GM19351 (cell line): Measurements from ENCODE around the gene MLPH.

Source experiments
- ATAC-seq: cut with Tn5 transposase; IDR thresholded peaks from one replicate; pipeline ENCODE4 v1.9.1; 2021; ENCODE audit warnings: mild to moderate bottlenecking, moderate library complexity; ENCODE audit not compliant: unreplicated experiment

Gene MLPH, protein sequence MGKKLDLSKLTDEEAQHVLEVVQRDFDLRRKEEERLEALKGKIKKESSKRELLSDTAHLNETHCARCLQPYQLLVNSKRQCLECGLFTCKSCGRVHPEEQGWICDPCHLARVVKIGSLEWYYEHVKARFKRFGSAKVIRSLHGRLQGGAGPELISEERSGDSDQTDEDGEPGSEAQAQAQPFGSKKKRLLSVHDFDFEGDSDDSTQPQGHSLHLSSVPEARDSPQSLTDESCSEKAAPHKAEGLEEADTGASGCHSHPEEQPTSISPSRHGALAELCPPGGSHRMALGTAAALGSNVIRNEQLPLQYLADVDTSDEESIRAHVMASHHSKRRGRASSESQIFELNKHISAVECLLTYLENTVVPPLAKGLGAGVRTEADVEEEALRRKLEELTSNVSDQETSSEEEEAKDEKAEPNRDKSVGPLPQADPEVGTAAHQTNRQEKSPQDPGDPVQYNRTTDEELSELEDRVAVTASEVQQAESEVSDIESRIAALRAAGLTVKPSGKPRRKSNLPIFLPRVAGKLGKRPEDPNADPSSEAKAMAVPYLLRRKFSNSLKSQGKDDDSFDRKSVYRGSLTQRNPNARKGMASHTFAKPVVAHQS

DNA sequence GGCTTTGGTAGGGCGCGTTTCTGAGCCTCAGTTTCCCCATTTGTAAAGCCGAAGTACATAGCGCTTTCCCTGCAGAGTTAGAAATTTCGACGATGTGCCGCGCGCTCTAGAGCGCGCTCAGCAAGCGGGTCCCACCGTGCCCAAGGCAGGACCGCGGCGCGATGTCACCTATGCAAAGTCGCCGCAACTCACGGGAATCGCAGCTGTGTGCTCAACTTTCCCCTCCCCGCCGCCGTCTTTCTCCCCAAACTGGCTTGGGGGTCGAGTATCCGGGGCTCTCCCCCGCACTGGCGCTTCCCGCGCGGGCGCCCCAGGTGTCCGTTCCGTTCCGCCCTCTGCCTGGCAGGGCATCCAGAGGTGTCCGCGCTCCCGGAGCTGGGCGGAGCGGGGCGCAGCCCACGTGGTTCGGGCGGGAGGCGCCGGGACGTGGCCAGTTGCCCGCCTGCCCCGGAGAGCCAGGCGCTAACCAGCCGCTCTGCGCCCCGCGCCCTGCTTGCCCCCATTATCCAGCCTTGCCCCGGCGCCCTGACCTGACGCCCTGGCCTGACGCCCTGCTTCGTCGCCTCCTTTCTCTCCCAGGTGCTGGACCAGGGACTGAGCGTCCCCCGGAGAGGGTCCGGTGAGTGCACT, at the start of gene MLPH:
Gene MLPH, plus strand, starts transcription at position 433 of the 630 bp plus-strand sequence. CDS start 6,176 bp downstream, outside the sequence.
- ATAC-seq = no peak

GRCh38 chr2:237437566-237437965, 49.5 kb upstream of the MLPH start:
- ATAC-seq = no peak

DNA sequence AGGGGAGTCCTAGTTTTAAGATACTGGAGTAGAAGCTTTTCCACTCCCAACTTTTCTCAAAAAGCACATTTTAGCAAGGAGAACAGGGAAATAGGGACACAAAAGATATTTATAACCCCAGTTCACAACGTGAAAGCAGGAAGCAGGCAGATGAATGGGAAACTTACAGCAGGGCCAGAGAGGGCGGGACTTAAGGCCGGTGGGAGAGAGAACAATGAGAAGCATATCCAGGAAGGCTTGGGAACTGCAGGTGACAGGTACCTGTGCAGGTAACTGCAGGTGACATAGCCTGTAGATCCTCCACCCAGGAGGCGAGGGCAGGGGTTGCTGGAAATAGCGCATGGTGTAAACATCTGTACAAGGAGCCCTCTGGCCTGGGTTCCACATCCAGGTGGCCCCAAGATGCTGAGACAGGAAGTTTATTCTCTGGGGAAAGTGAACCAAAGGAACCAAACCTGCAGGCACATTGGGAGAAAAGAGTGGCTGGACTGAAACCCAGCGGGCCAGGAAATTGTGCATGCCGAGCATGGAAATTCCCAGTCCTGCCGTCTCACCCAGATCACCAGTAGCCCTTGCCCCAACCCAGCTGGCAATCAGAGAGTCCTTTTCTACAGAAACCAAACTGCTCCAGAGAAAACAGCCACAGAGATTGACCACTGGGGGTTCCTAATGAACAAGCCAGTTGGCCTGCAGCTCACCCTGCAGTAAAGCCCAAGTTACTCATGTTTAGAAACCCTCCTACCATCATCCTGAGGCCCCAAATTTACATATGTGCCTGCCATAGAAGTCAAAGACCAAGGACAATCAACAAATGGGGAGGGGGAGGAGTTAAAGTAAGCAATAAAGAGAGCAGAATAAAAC, 48.7 kb upstream of the MLPH start:
- no peak for ATAC-seq

GRCh38 chr2:237440819-237441281, 46.2 kb upstream of the MLPH start:
- ATAC-seq = peak; percentile 67

DNA sequence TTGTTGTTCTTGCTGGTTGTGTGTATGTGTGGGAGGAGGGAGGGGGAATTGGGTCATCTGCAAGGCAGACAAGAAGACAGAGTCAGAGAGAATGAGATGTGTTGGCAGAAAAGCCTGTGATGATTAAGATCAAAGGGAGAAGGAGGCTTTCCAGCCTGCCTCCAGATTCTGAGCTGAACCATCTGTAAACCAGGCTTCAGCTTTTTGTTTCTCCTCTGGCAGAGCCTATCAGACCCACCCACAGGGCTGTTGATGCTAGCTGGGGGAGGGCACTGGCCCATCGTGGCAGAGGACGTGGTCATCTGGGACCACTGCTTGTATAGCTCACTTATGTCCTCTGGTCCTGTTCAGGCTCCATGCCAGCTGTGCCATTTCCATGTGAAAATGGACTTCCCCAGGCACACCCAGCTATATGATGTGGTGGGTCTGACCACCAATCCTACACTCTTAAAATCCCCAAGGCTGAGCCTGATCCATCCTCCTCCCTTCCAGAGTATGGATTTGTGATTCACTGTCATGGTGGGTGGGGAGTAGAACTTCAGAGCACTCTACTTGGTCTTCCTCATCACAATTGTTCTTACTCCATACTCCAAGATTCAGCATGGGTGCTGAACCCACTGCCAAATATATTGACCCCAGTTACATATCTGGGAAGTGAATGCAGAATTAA, 45.3 kb upstream of the MLPH start:
- no peak for ATAC-seq

- ATAC-seq = no peak
Observed at GRCh38 chr2:237444071-237444470, 43.0 kb upstream of the MLPH start.

DNA sequence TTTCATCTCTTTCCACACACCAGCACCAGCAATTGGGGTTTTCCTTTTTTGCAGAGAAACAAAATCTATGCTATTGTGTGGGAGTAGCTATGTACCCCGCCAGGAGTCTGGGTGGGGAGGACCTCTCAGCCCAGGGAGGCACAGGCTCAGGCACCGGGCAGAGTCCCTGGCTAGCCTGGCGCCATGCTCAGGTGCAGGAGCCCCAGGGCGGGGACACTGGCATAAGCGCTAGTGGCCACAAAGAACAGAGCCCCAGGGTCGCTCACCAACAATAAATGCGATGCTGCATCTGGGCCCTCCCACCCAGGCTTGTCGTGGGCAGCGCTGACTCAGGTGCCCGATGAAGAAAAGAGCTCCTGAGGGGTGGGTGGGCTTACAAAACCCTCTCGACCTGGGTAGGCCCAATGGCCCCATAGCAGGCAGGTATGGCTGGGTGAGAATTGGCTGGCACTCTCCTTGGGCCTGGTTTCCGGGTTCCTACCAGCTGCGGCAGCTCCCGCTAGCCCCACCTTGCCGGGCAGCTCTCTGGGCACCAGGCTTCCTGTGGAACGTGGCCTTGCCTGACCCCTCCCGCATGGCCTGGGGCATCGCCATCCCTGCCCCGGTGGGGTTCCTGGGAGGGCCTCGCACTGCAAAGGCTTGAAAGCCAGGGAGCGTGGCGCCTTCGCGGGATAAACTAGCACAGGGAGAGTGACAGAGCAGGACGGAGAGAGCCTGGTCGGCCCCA, 41.3 kb upstream of the MLPH start:
- no peak for ATAC-seq

- no peak for ATAC-seq
Observed at GRCh38 chr2:237446338-237446665, 40.7 kb upstream of the MLPH start.

DNA sequence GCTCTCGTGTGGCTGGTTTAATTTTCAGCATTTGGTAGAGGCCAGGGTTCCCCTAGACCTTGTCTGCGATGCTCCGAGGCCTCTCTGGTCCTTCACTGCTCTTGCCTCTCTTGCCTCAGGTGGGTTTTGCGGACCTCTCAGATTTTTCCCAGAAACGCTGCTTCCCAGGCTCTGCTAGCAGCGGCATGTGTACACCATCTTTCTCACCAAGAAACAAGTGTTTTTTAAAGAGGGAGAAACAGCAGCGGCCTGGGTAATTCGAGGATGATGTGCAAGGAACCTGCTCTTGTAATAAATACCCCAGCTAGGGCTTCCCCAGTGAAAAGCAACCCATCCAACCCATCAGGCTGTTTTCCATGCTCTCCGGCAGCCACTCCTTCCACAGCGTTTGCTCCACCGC, 39.6 kb upstream of the MLPH start:
- no peak for ATAC-seq

DNA sequence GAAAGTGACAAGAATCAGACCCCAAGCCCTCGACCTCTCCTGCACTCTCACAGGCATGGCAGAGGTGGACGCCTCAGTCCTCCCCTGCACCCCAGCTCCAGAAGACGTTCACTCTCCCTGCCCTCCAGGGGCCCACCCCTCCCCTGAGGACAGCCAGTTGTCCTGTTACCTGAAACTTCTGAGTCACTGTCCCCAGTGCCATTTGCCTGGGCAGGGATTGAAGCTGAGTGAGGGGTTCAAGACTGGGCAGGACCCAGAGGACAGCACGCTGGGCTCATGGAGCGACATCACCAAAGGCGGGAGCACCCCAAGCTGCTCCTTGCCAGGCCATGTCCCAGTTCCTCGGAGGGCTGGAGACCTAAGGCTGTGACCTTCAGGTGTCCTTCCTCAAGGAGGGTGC, 38.9 kb upstream of the MLPH start:
- no peak for ATAC-seq

GRCh38 chr2:237448626-237449025, 38.4 kb upstream of the MLPH start:
- ATAC-seq = no peak

GRCh38 chr2:237449193-237449881, 37.7 kb upstream of the MLPH start:
- no peak for ATAC-seq

DNA sequence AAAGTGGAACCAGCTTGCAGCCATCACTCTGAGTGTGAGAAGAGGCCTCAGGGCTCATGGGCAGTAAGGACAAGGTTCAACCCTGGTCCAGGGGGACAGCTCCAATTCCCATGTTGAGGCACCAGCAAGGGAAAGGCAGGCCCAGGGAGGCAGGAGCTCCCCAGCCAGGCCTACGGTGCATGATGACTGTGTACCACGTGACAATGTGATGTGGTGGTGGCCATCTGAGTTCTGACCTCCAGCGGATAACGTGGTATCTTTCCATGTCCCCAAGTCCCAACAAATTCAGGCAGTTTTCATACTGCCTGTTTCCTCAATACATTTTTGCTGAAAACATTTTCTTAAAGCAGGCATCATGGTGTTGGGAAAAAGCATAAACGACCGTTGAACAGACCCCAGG, 36.9 kb upstream of the MLPH start:
- ATAC-seq = no peak

GRCh38 chr2:237450583-237450982, 36.5 kb upstream of the MLPH start:
- no peak for ATAC-seq

DNA sequence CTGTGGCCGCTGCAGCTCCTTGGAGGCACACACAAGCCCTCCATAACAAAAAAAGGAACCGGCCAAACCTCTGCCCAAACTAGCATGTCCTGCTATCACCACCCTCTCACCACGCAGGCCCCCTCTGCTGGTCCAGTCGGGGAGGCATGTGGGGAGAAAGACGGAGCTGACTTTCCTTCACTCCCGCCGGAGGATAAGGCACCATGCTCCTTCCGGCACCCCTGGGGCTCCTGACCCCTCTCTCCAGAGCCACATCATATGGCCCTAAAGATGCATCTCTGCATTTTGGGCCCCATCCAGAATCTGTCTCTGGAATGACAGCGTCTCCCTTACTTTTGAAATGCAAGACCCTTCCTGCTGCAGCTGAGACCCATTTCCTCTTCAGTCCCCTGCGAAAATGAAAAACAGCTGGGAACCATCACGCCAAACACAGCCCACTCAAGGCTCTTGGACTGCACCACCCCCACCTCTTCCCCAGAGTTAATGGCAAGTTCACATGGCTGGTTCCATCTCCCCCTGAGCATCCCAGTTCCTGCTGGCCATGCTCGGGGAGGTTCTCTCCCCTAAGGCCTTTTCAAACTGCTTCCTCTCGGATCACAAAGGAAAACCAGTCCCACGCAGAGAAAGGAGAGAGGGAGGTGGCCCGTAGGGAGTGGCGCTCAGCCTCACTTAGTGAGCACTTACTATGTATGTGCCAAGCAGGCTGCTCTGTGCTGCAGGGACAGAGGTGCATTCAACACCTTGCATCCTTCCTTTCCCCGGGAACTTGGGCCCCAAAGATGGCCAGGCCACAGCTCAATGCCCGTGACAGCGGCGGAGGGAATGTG, 35.2 kb upstream of the MLPH start:
- no peak for ATAC-seq

- ATAC-seq = no peak
Observed at GRCh38 chr2:237452861-237453260, 34.2 kb upstream of the MLPH start.

GRCh38 chr2:237453671-237454070, 33.4 kb upstream of the MLPH start:
- ATAC-seq = no peak

GRCh38 chr2:237455764-237456163, 31.3 kb upstream of the MLPH start:
- ATAC-seq = no peak
